Thymus (tissue), 11 donors: ENCODE measurements around the gene HTRA1. TPM values are rescaled to one million over a fixed set of nuclear protein-coding genes. Genes with fewer than 3 reads are reported as not detected.

Experiments used
- DNase-seq, 9 donors: peaks; one replicate each; pipeline ENCODE4 v3.0.0-alpha.2; 2013; ENCODE audit warnings: low spot score in 9 of 9, low read depth in 6 of 9, missing footprints in 1 of 9
- H3K27ac ChIP-seq, 2 donors: one replicate each; pipeline ENCODE4 v1.5.1; 2013; ENCODE audit warnings: control low read depth in 1 of 2, low read depth in 1 of 2, low read length in 1 of 2, mild to moderate bottlenecking in 1 of 2, moderate library complexity in 1 of 2
- H3K27me3 ChIP-seq, 2 donors: one replicate each; pipeline ENCODE4 v1.5.1; 2013; ENCODE audit warnings: low read length in 1 of 2; ENCODE audit not compliant: control insufficient read depth in 2 of 2, insufficient read depth in 1 of 2
- H3K36me3 ChIP-seq, 2 donors: one replicate each; pipeline ENCODE4 v1.5.1; 2013; ENCODE audit warnings: low read length in 1 of 2, mild to moderate bottlenecking in 1 of 2, moderate library complexity in 1 of 2; ENCODE audit not compliant: control insufficient read depth in 2 of 2, insufficient read depth in 2 of 2
- H3K4me1 ChIP-seq, 2 donors: one replicate each; pipeline ENCODE4 v1.5.1; 2013; ENCODE audit warnings: low read length in 2 of 2; ENCODE audit not compliant: control insufficient read depth in 2 of 2, insufficient read depth in 2 of 2
- H3K4me3 ChIP-seq, 2 donors: one replicate each; pipeline ENCODE4 v1.5.1; 2013; ENCODE audit warnings: low read length in 2 of 2, control low read depth in 1 of 2, mild to moderate bottlenecking in 1 of 2
- H3K9me3 ChIP-seq, 2 donors: one replicate each; pipeline ENCODE4 v1.5.1; 2013; ENCODE audit warnings: low read length in 1 of 2, mild to moderate bottlenecking in 1 of 2; ENCODE audit not compliant: control insufficient read depth in 2 of 2, insufficient read depth in 1 of 2
- WGBS: extraction: QIAGEN DNeasy Blood & Tissue Kit; methylation state at CpG from one replicate; pipeline ENCODE4 v1.1.7; 2013; 5-methylcytosine and 5-hydroxymethylcytosine counted together
- polyA plus RNA-seq: library from polyadenylated mRNA; stranded (reverse); fragments of 200-250 nt; gene quantifications from one replicate; pipeline ENCODE4 v1.2.3, GENCODE V29; 2013
- total RNA-seq: library from RNA; stranded (reverse); fragments of 120-200 nt; gene quantifications from one replicate; pipeline ENCODE4 v1.2.4, GENCODE V29; 2013
- donor health status: healthy.

HTRA1 gene
- total and polyA plus RNA-seq, 2 donors: 12.0 to 82.8 TPM

DNA sequence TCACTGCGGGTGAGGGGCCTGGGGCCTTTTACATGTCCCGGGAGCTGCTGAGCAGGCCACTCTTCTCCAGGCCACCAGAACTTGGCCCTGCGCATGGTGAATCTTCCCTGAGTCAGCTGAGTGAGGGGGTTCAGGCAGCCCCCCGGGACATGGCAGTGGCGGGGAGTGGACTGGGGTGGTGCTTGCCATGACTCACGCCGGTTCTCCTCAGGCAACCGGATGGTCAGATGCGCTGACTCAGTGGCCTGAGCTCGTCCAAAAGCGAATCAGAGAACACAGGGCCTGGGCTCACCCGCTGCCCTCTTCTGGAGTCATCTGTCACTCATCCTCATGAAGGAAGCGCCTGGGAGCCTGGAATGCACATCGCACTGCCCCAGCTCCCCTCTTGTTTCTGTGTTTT is 33.5 kb downstream of the HTRA1 start:
- Histone ChIP-seq H3K36me3 (no peaks in the 10 kb centered on the region), H3K4me3 (no peak overlapping the region), H3K9me3 (no peaks in the 10 kb centered on the region), H3K27me3 (no peaks in the 10 kb centered on the region), H3K4me1 (peaks cover 0 to 6% of the 10 kb centered on the region in 2 donors), H3K27ac (no peak overlapping the region)
- 93% methylated on average over 14 of the region's 14 CpGs for WGBS
- no peak for DNase-seq

DNA sequence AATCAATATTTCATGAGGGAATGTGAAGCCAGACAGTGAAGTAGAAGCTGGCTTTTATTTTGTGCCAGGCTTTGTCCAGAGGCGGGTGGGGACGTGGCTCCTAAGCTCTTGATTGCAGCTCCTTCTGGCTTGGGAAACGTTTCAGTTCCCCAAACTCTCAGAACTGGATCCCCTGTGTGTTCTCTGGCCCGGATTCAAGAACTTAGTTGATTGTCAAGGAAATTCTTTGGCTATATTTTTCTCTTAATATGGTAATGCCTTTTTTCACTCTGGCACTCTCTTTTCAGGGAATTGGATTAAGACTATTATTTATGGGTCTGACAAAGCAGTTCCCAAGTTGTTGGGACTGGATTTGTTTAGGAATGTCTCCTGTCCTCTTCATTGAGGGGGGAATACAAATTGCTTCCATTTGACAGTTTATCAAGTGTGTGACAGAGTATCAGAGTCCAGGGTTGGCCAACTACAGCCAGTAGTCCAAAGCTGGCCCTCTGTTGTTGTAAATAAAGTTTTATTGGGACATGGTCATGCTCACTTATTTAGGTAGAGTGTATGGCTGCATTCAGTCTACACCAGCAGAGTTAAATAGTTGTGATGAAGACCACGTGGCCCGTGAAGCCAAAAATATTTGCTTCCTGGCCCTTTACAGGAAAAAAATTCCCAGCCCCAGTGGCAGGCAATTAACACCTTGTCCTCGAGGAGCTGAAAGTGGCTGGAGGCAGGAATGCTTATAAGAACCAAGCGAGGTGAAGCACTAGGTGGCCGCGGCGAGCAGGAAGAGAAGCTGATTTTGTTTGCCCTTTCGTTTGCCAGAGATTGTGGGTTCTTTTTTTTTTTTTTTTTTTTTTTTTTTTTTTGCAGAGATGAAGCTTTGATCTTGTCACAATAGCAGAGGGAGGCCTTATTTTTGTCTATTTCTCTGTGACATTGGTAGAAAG is 34.3 kb downstream of the HTRA1 start:
- Histone ChIP-seq H3K27ac (peak overlapping the region in 1 of 2 donors; percentile 62), H3K27me3 (no peaks in the 10 kb centered on the region), H3K36me3 (no peaks in the 10 kb centered on the region), H3K4me1 (peaks cover 0 to 6% of the 10 kb centered on the region in 2 donors), H3K9me3 (no peaks in the 10 kb centered on the region), H3K4me3 (no peak overlapping the region)
- 51% methylated on average over 12 of the region's 12 CpGs for WGBS
- DNase-seq: no peak

DNA sequence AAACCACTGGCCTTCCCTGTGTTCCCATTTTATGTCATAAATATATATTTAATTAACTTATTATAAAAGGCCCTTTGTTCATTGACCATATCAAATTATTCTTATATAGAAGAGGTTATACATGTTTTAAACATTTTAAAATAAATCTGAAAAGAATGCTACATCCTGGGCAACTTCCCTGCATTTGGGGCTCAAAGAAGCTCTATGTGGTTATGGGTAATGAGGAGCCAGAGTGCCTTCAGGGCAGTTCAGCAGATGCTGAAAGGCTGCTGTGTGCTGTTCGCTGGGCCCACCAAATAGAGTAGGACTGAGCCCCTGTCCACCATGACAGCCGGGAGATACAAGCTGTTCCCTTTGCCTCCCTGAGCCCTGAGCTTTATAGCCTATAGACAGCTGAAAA is 35.9 kb downstream of the HTRA1 start:
- H3K27ac ChIP-seq: no peak overlapping the region
- no peak overlapping the region for H3K4me3 ChIP-seq
- no peak for DNase-seq
- no peaks in the 10 kb centered on the region for H3K27me3 ChIP-seq
- peaks cover 0 to 6% of the 10 kb centered on the region in 2 donors for H3K4me1 ChIP-seq
- 99% methylated on average over 2 of the region's 2 CpGs for WGBS
- H3K36me3 ChIP-seq: no peaks in the 10 kb centered on the region
- no peaks in the 10 kb centered on the region for H3K9me3 ChIP-seq

DNA sequence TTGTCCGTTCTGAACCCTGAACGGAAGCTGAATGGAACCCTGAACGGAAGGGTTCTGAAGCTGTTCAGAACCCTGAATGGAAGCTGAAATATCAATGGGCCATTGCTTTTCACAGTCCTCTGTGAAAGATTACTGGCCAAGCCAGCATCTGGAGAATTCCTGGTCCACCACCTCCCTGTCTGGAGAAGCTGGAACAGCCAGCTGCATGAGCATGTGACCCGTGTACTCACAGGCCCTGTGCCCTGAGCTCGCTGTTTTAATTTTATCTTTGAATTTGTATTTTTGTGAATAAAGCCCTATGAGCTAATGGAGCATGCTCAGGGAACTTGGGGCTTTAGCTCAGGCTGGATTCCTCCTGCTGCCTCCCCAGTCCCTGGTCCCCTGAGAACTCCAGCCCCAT is 37.2 kb downstream of the HTRA1 start:
- 93% methylated on average over 5 of the region's 5 CpGs for whole genome bisulfite sequencing
- H3K27me3 ChIP-seq: no peaks in the 10 kb centered on the region
- no peak overlapping the region for H3K4me3 ChIP-seq
- H3K4me1 ChIP-seq: peaks cover 0 to 6% of the 10 kb centered on the region in 2 donors
- no peak for DNase-seq
- H3K9me3 ChIP-seq: no peaks in the 10 kb centered on the region
- no peaks in the 10 kb centered on the region for H3K36me3 ChIP-seq
- H3K27ac ChIP-seq: no peak overlapping the region

DNA sequence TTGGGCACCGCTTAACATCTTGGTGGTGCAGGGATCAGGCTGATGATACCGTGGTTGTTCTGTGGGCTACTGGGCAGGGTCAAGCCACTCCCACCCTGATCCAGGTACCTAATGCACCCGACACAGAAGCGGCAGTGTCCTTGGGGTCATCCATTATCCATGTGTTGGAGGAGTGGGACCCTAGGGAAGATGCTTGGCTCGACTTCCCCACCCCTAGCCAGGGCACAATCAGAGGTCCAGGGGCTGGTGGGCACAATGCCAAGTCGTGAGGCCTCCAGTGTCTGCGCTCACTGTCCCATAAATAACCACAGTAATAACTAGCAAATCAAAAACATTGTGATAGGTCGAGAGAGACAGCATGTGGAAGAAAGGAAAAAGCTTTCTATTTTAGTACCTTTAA is 37.7 kb downstream of the HTRA1 start:
- WGBS: 88% methylated on average over 8 of the region's 8 CpGs
- Histone ChIP-seq H3K4me3 (no peak overlapping the region), H3K9me3 (no peaks in the 10 kb centered on the region), H3K27ac (no peak overlapping the region), H3K4me1 (peaks cover 0 to 6% of the 10 kb centered on the region in 2 donors), H3K27me3 (no peaks in the 10 kb centered on the region), H3K36me3 (no peaks in the 10 kb centered on the region)
- no peak for DNase-seq

DNA sequence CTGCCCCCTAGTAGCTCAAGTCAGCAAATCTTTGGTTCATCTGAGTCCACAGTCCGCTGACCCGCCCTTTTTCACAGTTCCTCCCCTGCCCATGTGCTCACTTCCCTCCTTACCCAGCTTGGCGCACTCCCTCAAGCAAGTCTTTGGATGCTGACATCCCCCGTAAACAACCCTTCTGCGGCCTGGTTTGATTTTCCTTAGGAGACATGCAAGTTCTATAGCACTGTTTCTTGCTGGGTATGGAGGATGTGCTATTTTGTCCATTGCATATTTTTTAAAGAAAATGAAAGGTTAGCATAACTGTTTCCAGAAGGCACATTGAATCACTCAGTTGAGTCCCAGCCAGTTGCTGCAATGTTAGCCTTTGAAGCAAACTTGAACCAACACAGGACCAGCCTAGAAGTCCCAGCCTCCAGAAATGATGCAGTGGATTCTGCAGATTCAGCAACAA is 38.2 kb downstream of the HTRA1 start:
- no peaks in the 10 kb centered on the region for H3K36me3 ChIP-seq
- H3K4me3 ChIP-seq: no peak overlapping the region
- no peaks in the 10 kb centered on the region for H3K9me3 ChIP-seq
- peaks cover 0 to 6% of the 10 kb centered on the region in 2 donors for H3K4me1 ChIP-seq
- WGBS: 69% methylated on average over 5 of the region's 5 CpGs
- H3K27ac ChIP-seq: no peak overlapping the region
- DNase-seq: no peak
- H3K27me3 ChIP-seq: no peaks in the 10 kb centered on the region

DNA sequence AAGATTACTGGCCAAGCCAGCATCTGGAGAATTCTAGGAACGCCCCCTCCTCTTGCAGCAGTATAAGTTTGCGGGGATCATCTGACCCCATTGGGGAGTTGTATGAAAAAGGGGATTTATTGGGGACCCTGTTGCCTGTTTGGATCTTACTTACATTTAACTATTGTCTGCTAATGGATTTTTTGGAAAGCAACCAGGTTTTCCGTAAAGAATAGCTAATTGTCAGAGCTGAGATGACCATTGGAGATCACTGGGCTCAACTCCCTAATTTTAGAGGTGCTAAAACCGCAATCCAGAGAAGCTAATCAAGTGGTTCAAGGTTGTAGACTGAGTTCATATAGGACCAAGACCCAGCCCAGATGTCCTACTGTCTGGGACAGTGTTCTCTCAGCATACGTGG is 38.8 kb downstream of the HTRA1 start:
- H3K4me3 ChIP-seq: no peak overlapping the region
- no peaks in the 10 kb centered on the region for H3K36me3 ChIP-seq
- no peaks in the 10 kb centered on the region for H3K27me3 ChIP-seq
- H3K9me3 ChIP-seq: no peaks in the 10 kb centered on the region
- WGBS: 75% methylated on average over 5 of the region's 5 CpGs
- H3K27ac ChIP-seq: no peak overlapping the region
- no peak for DNase-seq
- peaks cover 0 to 2% of the 10 kb centered on the region in 2 donors for H3K4me1 ChIP-seq

DNA sequence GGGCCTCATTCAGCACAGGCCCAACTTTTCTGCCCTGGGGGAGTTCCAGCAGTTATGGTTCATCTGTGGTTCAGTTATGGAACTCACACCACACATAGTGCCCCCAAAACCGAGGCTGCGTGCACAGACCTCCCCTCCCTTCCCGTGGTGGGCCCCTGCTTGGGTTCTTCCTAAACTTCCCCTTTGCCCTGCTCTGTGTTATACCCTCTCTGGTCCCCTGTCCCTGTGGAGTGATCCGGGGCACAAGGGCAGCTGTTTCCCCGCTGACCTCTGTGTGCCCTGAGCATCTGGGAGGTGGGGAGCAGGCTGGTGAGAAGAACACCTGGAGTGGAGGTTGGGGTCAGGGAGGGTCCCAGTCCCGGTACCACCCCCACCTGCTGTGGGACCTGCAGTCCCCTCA is 39.4 kb downstream of the HTRA1 start:
- H3K27ac ChIP-seq: no peak overlapping the region
- H3K36me3 ChIP-seq: no peaks in the 10 kb centered on the region
- no peaks in the 10 kb centered on the region for H3K9me3 ChIP-seq
- no peak overlapping the region for H3K4me3 ChIP-seq
- H3K4me1 ChIP-seq: peaks cover 0 to 2% of the 10 kb centered on the region in 2 donors
- no peak for DNase-seq
- WGBS: 85% methylated on average over 6 of the region's 6 CpGs
- H3K27me3 ChIP-seq: no peaks in the 10 kb centered on the region

DNA sequence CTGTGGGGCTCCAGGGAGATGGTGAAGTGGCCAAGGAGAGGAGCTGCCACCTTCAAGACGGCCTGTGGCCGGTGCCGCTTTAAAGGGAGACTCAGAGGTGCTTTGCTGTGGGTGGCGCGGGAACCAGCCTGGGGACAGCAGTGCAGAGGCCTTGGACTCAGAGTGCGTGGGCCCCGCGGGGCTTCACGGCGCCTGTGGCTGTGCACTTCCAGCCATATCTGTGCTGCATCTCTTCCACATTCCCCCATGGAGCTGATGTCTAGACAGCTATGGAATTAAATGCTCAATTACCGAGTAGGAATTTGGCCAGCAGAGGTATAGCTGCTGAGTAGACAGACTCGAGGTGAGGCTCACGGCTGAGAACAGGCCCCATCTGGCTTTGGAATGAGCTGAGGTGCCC is 41.7 kb downstream of the HTRA1 start:
- no peaks in the 10 kb centered on the region for H3K36me3 ChIP-seq
- H3K4me1 ChIP-seq: peaks cover 0 to 2% of the 10 kb centered on the region in 2 donors
- DNase-seq: no peak
- no peaks in the 10 kb centered on the region for H3K9me3 ChIP-seq
- no peak overlapping the region for H3K4me3 ChIP-seq
- no peaks in the 10 kb centered on the region for H3K27me3 ChIP-seq
- H3K27ac ChIP-seq: no peak overlapping the region
- WGBS: 91% methylated on average over 13 of the region's 13 CpGs
